MM.1S (cell line): ENCODE measurements around the gene RABGEF1.

ENCODE experiments used
- CTCF ChIP-seq: fragments of 300-600 bp; sonication (generic); IDR thresholded peaks from 2 replicates; pipeline ENCODE4 v1.5.1; 2016; ENCODE audit warnings: antibody characterized with exemption, low read length, mixed read lengths
- EZH2 ChIP-seq: fragments of 300-600 bp; sonication (generic); optimal IDR thresholded peaks from 2 replicates; pipeline ENCODE3; 2017; ENCODE audit warnings: low read depth, mild to moderate bottlenecking, antibody characterized with exemption, low read length, mixed read lengths

- TF ChIP-seq CTCF = no peak
- TF ChIP-seq EZH2 = no peak
Observed at GRCh38 chr7:66824041-66824440, 83.5 kb downstream of the RABGEF1 start.
